WERI-Rb-1 (cell line): Measurements from ENCODE around the gene VAPA.

Experiments
- DNase-seq: peaks from one replicate; pipeline ENCODE4 v3.0.0-alpha.2; 2020
- H3K27ac ChIP-seq: fragments of 250-450 bp; sonication (Bioruptor Pico); 2 replicates; pipeline ENCODE4 v1.5.1; 2020; ENCODE audit warnings: mild to moderate bottlenecking, moderate library complexity
- H3K27me3 ChIP-seq: fragments of 250-450 bp; sonication (Bioruptor Pico); 2 replicates; pipeline ENCODE4 v1.5.1; 2021; ENCODE audit warnings: mild to moderate bottlenecking, low read depth, moderate library complexity; ENCODE audit not compliant: insufficient read depth, severe bottlenecking
- H3K36me3 ChIP-seq: fragments of 250-450 bp; sonication (Bioruptor Pico); 2 replicates; pipeline ENCODE4 v1.5.1; 2020; ENCODE audit warnings: mild to moderate bottlenecking, moderate library complexity
- H3K4me3 ChIP-seq: 2 replicates; pipeline ENCODE4 v1.5.1; 2011; ENCODE audit warnings: low read depth, mild to moderate bottlenecking, control low read depth, low read length
- H3K9me3 ChIP-seq: fragments of 250-450 bp; sonication (Bioruptor Pico); 2 replicates; pipeline ENCODE4 v1.5.1; 2021; ENCODE audit warnings: mild to moderate bottlenecking, moderate library complexity; ENCODE audit not compliant: severe bottlenecking
- CTCF ChIP-seq: IDR thresholded peaks from 2 replicates; pipeline ENCODE4 v1.5.1; 2011; ENCODE audit warnings: low read depth, mild to moderate bottlenecking, control low read depth, inconsistent platforms, low read length

VAPA gene

GRCh38 chr18:9987931-9988330 is 74.1 kb downstream of the VAPA start:
- no peaks in the 10 kb centered on the region for H3K36me3 ChIP-seq
- H3K9me3 ChIP-seq: no peaks in the 10 kb centered on the region
- no peaks in the 10 kb centered on the region for H3K27me3 ChIP-seq
- no peak overlapping the region for H3K4me3 ChIP-seq
- TF ChIP-seq CTCF: no peak
- no peak overlapping the region for H3K27ac ChIP-seq
- no peak for DNase-seq

GRCh38 chr18:9988665-9989064 is 74.8 kb downstream of the VAPA start:
- no peak for TF ChIP-seq CTCF
- no peak for DNase-seq
- Histone ChIP-seq H3K36me3 (no peaks in the 10 kb centered on the region), H3K4me3 (no peak overlapping the region), H3K9me3 (no peaks in the 10 kb centered on the region), H3K27me3 (no peaks in the 10 kb centered on the region), H3K27ac (no peak overlapping the region)

GRCh38 chr18:9989481-9989880 is 75.7 kb downstream of the VAPA start:
- no peaks in the 10 kb centered on the region for H3K27me3 ChIP-seq
- H3K27ac ChIP-seq: no peak overlapping the region
- H3K9me3 ChIP-seq: no peaks in the 10 kb centered on the region
- H3K36me3 ChIP-seq: no peaks in the 10 kb centered on the region
- no peak for TF ChIP-seq CTCF
- H3K4me3 ChIP-seq: no peak overlapping the region
- DNase-seq: no peak

- H3K9me3 ChIP-seq: no peaks in the 10 kb centered on the region
- H3K27ac ChIP-seq: no peak overlapping the region
- H3K4me3 ChIP-seq: no peak overlapping the region
- H3K27me3 ChIP-seq: no peaks in the 10 kb centered on the region
- no peak for DNase-seq
- no peaks in the 10 kb centered on the region for H3K36me3 ChIP-seq
- no peak for TF ChIP-seq CTCF
Observed at GRCh38 chr18:9991011-9992000, 77.5 kb downstream of the VAPA start.

GRCh38 chr18:9992300-9992972 is 78.6 kb downstream of the VAPA start:
- Histone ChIP-seq H3K36me3 (no peaks in the 10 kb centered on the region), H3K4me3 (no peak overlapping the region), H3K9me3 (no peaks in the 10 kb centered on the region), H3K27ac (no peak overlapping the region), H3K27me3 (no peaks in the 10 kb centered on the region)
- no peak for TF ChIP-seq CTCF
- DNase-seq: no peak
